Kidney (tissue), 14 donors: ENCODE results near the gene GALNT17. TPM values are rescaled to one million over a fixed set of nuclear protein-coding genes. Genes with fewer than 3 reads are reported as not detected.

Experiments
- DNase-seq, 5 donors: peaks; one replicate each; pipeline ENCODE4 v3.0.0-alpha.2; 2013 to 2020
- FAIRE-seq: peaks from 2 replicates; lab custom pipeline; 2012; peaks lifted over from hg19 to GRCh38; lab: Jason Lieb, UNC
- H3K27ac ChIP-seq, 2 donors: one replicate each; pipeline ENCODE4 v1.7.0; 2013; ENCODE audit warnings: low read depth in 2 of 2, low read length in 2 of 2, inconsistent platforms in 1 of 2
- H3K27me3 ChIP-seq: one replicate; pipeline ENCODE4 v1.7.1; 2013; ENCODE audit warnings: low read length, inconsistent platforms; ENCODE audit not compliant: control insufficient read depth, insufficient read depth
- H3K36me3 ChIP-seq, 3 donors: one replicate each; pipeline versions ENCODE4 v1.7.0 to v1.7.1; 2013; ENCODE audit warnings: low read length in 3 of 3, control low read depth in 1 of 3, inconsistent platforms in 1 of 3; ENCODE audit not compliant: insufficient read depth in 3 of 3, control insufficient read depth in 2 of 3
- H3K4me1 ChIP-seq, 3 donors: one replicate each; pipeline versions ENCODE4 v1.7.0 to v1.7.1; 2013; ENCODE audit warnings: low read length in 3 of 3, inconsistent platforms in 1 of 3, low read depth in 1 of 3; ENCODE audit not compliant: control insufficient read depth in 2 of 3, insufficient read depth in 2 of 3
- H3K4me3 ChIP-seq, 3 donors: one replicate each; pipeline versions ENCODE4 v1.7.0 to v1.8.1; 2013; ENCODE audit warnings: low read length in 3 of 3, control low read depth in 1 of 3, inconsistent platforms in 1 of 3
- H3K9ac ChIP-seq, 3 donors: one replicate each; pipeline versions ENCODE4 v1.7.0 to v1.7.1; 2013; ENCODE audit warnings: low read length in 3 of 3, control low read depth in 1 of 3, inconsistent platforms in 1 of 3
- H3K9me3 ChIP-seq, 3 donors: one replicate each; pipeline versions ENCODE4 v1.7.0 to v1.7.1; 2013; ENCODE audit warnings: low read length in 3 of 3, control low read depth in 1 of 3, inconsistent platforms in 1 of 3; ENCODE audit not compliant: control insufficient read depth in 2 of 3, insufficient read depth in 1 of 3
- CTCF ChIP-seq: IDR thresholded peaks from 3 replicates; pipeline ENCODE4 v1.5.1; 2012; ENCODE audit warnings: mild to moderate bottlenecking, moderate library complexity, borderline replicate concordance; ENCODE audit not compliant: insufficient read depth; ENCODE audit errors: extremely low read depth
- intact Hi-C: fragments of 100-400 bp; cut with DNase I; formaldehyde crosslinking; loops from one replicate; pipeline ENCODE4 v1.11.1; 2022
- polyA plus RNA-seq: library from polyadenylated mRNA; stranded (reverse); fragments of 350-450 nt; fragmentation: Illumina TruSeq; extraction: RNeasy Lipid Tissue Mini Kit (QIAGEN cat#74804); gene quantifications from one replicate; pipeline ENCODE4 v1.2.3, GENCODE V29; 2014; ENCODE audit warnings: low read depth, low replicate concordance; ENCODE audit not compliant: insufficient read depth
- total RNA-seq: library from RNA; stranded (reverse); fragmentation: NEBNext Ultra II Directional; extraction: Animal tissue kit (Norgen Biotek cat#: 25700); gene quantifications from one replicate; pipeline ENCODE4 v1.2.1, GENCODE V29; 2021
- donor health status: control.
- donor health status: control.
- donor health status: control.
- donor health status: control.
- donor health status: control.
- donor health status: DM: yes; HTN: yes; CAD: no.
- donor health status: Normal renal cell carcinoma (clear cell type).

Gene GALNT17
- total and polyA plus RNA-seq, 2 donors from 2014 or later: 2.4 to 5.5 TPM

GRCh38 chr7:71363627-71364026 lies 231.7 kb downstream of the GALNT17 start:
- H3K4me3 ChIP-seq: no peak overlapping the region
- H3K9ac ChIP-seq: no peak overlapping the region
- no peak for TF ChIP-seq CTCF
- DNase-seq (no peak), FAIRE-seq (no peak)
- no peaks in the 10 kb centered on the region for H3K9me3 ChIP-seq
- intact Hi-C loops: no loop called here
- H3K4me1 ChIP-seq: no peaks in the 10 kb centered on the region
- H3K27ac ChIP-seq: no peak overlapping the region
- no peaks in the 10 kb centered on the region for H3K36me3 ChIP-seq
- H3K27me3 ChIP-seq: no peaks in the 10 kb centered on the region

- no peaks in the 10 kb centered on the region for H3K9me3 ChIP-seq
- no peak for DNase-seq
- H3K4me3 ChIP-seq: no peak overlapping the region
- no peak for FAIRE-seq
- intact Hi-C loops: no loop called here
- no peaks in the 10 kb centered on the region for H3K36me3 ChIP-seq
- no peak overlapping the region for H3K9ac ChIP-seq
- TF ChIP-seq CTCF: no peak
- H3K4me1 ChIP-seq: no peaks in the 10 kb centered on the region
- H3K27me3 ChIP-seq: no peaks in the 10 kb centered on the region
- H3K27ac ChIP-seq: no peak overlapping the region
These were observed 232.6 kb downstream of the GALNT17 start for GRCh38 chr7:71364551-71364950.

- TF ChIP-seq CTCF: no peak
- Histone ChIP-seq H3K4me1 (no peaks in the 10 kb centered on the region), H3K36me3 (no peaks in the 10 kb centered on the region), H3K9me3 (peaks cover 0 to 8% (median 0%) of the 10 kb centered on the region in 3 donors), H3K27ac (no peak overlapping the region), H3K27me3 (no peaks in the 10 kb centered on the region), H3K4me3 (no peak overlapping the region), H3K9ac (no peak overlapping the region)
- FAIRE-seq (no peak), DNase-seq (no peak)
- intact Hi-C loops: no loop called here
These were observed 241.0 kb downstream of the GALNT17 start for GRCh38 chr7:71372991-71373390.

- FAIRE-seq (no peak), DNase-seq (no peak)
- Histone ChIP-seq H3K27ac (no peak overlapping the region), H3K36me3 (no peaks in the 10 kb centered on the region), H3K9ac (no peak overlapping the region), H3K27me3 (no peaks in the 10 kb centered on the region), H3K9me3 (peaks cover 0 to 11% (median 0%) of the 10 kb centered on the region in 3 donors), H3K4me3 (no peak overlapping the region), H3K4me1 (no peaks in the 10 kb centered on the region)
- TF ChIP-seq CTCF: no peak
- intact Hi-C loops: no loop called here
These were observed 245.1 kb downstream of the GALNT17 start for GRCh38 chr7:71377062-71377461.
